HCT116 (cell line): Measurements from ENCODE around the gene ASB17.

Source experiments
- CBX3 ChIP-seq: IDR thresholded peaks from 2 replicates; pipeline ENCODE4 v1.6.1; 2012; ENCODE audit warnings: low read depth
- CTCF ChIP-seq, 3 experiments: fragments of 200-600 bp in 1 of 3; sonication (generic) in 1 of 3; IDR thresholded peaks in 2 of 3; conservative IDR thresholded peaks in 1 of 3; 2 replicates each; pipeline ENCODE4 v1.5.1; 2012 to 2017; ENCODE audit warnings: low read depth in 2 of 3, low read length in 2 of 3, antibody characterized with exemption in 1 of 3, borderline replicate concordance in 1 of 3, control low read depth in 1 of 3, mild to moderate bottlenecking in 1 of 3, mixed read lengths in 1 of 3, mixed run types in 1 of 3, moderate library complexity in 1 of 3; ENCODE audit not compliant: insufficient read depth in 1 of 3
- EGR1 ChIP-seq: IDR thresholded peaks from 2 replicates; pipeline ENCODE4 v1.6.1; 2012; ENCODE audit warnings: low read depth
- EZH2 ChIP-seq: fragments of 200-600 bp; sonication (generic); IDR thresholded peaks from 2 replicates; pipeline ENCODE4 v1.6.1; 2017; ENCODE audit warnings: antibody characterized with exemption, mixed run types
- EZH2phosphoT487 ChIP-seq: fragments of 200-600 bp; IDR thresholded peaks from 2 replicates; pipeline ENCODE4 v1.6.1; 2018; ENCODE audit warnings: antibody characterized with exemption, borderline replicate concordance
- POLR2A ChIP-seq: IDR thresholded peaks from 2 replicates; pipeline ENCODE4 v1.7.0; 2011; ENCODE audit warnings: borderline replicate concordance; ENCODE audit not compliant: insufficient read depth, insufficient read length; ENCODE audit errors: extremely low read depth
- POLR2AphosphoS5 ChIP-seq: IDR thresholded peaks from 2 replicates; pipeline ENCODE4 v1.6.1; 2011; ENCODE audit warnings: mild to moderate bottlenecking, low read depth, low read length, moderate library complexity
- SP1 ChIP-seq: IDR thresholded peaks from 2 replicates; pipeline ENCODE4 v1.6.1; 2012; ENCODE audit warnings: low read depth

GRCh38 chr1:75901371-75901770 is 30.8 kb downstream of the ASB17 start:
- no peak for TF ChIP-seq CTCF (IDR thresholded peaks at IDR 0.05 in 2 of 3, conservative IDR thresholded peaks at IDR 0.05 in 1 of 3; ENCODE audit: borderline replicate concordance in 1 of 3, insufficient read depth in 1 of 3, low read depth in 2 of 3, low read length in 2 of 3)
- no peak for TF ChIP-seq POLR2AphosphoS5
- TF ChIP-seq EZH2, result no peak
- TF ChIP-seq SP1, result no peak
- TF ChIP-seq EZH2phosphoT487, result no peak
- no peak for TF ChIP-seq EGR1
- no peak for TF ChIP-seq POLR2A
- TF ChIP-seq CBX3, result no peak
